Adrenal gland (tissue), 5 donors: ENCODE measurements around the gene RPRML.

Source experiments
- CTCF ChIP-seq, 6 experiments: fragments of 450-650 bp in 4 of 6; fragments of 200-600 bp in 2 of 6; sonication (generic) in 1 of 6; IDR thresholded peaks; 1 replicate in 5 of 6; 2 replicates in 1 of 6; pipeline versions ENCODE4 v1.5.1 to v1.8.0; 2016 to 2021; ENCODE audit warnings: antibody characterized with exemption in 6 of 6, mild to moderate bottlenecking in 2 of 6, moderate library complexity in 1 of 6
- POLR2A ChIP-seq, 2 donors: fragments of 450-650 bp; IDR thresholded peaks; one replicate each; pipeline ENCODE4 v1.6.1; 2017; ENCODE audit warnings: antibody characterized with exemption in 2 of 2, mild to moderate bottlenecking in 2 of 2, moderate library complexity in 1 of 2
- donor health status: DM: no; HTN: no; CAD: no.

DNA sequence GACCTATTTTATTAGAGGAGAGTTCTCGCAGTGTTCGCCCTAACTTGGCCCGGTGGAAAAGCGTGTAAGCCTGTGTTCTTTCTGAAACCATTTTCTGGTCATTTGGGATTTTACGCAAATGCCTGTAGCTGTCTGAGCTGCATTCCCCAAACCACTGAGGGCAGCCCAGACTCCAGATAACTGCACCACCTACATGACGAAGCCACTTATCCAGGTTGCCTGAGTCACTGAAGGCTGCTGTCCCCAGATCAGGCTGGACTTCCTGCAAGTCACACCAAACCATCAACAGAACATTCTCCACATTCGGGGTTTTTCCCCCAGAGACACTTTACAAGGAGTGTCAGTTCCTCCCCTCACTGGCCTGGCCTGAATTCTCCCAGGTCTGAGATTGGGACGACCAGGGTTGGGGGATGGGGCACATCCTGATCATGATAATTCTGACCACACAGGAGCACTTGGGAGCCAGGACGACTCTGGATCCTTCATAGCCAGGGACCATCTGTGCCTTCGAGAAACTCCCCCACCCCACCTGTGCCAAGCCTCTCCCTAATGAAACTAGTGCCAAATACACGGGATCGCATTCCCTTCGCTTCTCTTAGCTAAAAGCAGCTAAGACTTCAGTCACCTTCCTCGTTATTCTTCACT is 2.3 kb downstream of the RPRML start:
- TF ChIP-seq CTCF (IDR thresholded peaks at IDR 0.05) (no peak), POLR2A (IDR thresholded peaks at IDR 0.05) (no peak)
